ENCODE results near the gene ZNF613.
"Not testable (repeated sequence)": the region's sequence is repeated elsewhere in the genome, so short reads cannot be mapped to it uniquely, and the experiment has no call there.

ZNF613 gene

DNA sequence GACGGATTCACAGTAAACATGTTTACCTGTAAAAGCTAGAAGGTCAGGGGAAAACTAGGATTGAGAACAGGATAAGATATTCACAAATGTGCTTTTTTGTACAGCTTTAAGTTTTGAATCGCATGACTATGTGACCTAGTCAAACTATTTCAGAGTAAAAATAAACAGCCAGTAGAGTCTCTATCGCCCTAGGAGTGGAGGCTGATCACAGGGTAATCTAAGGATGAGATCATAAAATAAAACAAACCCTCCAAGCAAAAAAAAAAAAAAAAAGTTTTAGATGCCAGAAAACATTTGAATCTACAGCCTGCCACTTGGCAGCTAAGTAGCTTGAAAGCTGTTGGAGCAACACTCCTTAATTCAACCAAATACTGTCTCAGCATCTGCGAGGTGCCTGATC lies 32.5 kb downstream of the ZNF613 start:
- Histone ChIP-seq H3K4me2 (peak overlapping the region in 8 of 11 experiments; percentile 47 to 84 (median 64); a peak in 14 of 22 replicates), H4K20me1 (no peaks in the 10 kb centered on the region), H3K27me3 (no peaks in the 10 kb centered on the region), H3K27ac (peak overlapping the region in 7 of 11 experiments; percentile 54 to 83 (median 70); a peak in 13 of 22 replicates), H3K9me3 (replicated peaks in 1 of 11) (peaks cover 77 to 100% (median 94%) of the 10 kb centered on the region in 11 experiments), H3K36me3 (peaks cover 41 to 84% (median 58%) of the 10 kb centered on the region in 11 experiments), H3K9ac (peak overlapping the region in 3 of 11 experiments; percentile 50 to 55 (median 53); a peak in 3 of 22 replicates), H3K4me1 (peaks cover 0 to 19% (median 15%) of the 10 kb centered on the region in 10 experiments; a peak in 14 of 20 replicates), H3K4me3 (no peak overlapping the region)
- no peak for TF ChIP-seq Cebpa-rat (IDR thresholded peaks at IDR 0.05)

DNA sequence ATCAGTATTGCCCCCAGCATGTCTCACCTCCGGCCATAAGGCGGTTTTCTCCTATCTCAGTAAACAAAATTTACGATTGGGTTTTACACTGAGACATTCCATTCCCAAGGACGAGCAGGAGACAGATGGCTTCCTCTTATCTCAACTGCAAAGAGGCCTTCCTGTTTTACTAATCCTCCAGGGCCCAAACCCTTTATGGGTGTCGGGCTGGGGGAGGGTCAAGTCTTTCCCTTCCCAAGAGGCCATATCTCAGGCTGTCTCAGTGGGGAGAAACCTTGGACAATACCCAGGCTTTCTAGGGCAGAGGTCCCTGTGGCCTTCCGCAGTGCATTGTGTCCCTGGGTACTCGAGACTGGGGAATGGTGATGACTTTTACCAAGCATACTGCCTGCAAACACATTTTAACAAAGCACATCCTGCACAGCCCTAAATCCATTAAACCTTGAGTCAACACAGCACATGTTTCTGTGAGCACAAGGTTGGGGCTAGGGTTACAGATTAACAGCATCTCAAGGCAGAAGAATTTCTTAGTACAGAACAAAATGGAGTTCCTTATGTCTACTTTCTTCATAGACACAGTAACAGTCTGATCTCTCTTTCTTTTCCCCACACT lies 33.5 kb downstream of the ZNF613 start:
- H3K36me3 ChIP-seq, result peaks cover 50 to 89% (median 68%) of the 10 kb centered on the region in 11 experiments
- peak overlapping the region in 8 of 11 experiments; percentile 54 to 83 (median 67); a peak in 16 of 22 replicates for H3K27ac ChIP-seq
- not testable (repeated sequence) for H3K4me3 ChIP-seq, H4K20me1 ChIP-seq, H3K27me3 ChIP-seq
- peaks cover 0 to 19% (median 15%) of the 10 kb centered on the region in 10 experiments; a peak in 14 of 20 replicates for H3K4me1 ChIP-seq
- peaks cover 84 to 100% (median 94%) of the 10 kb centered on the region in 11 experiments for H3K9me3 ChIP-seq (replicated peaks in 1 of 11)
- peak overlapping the region in 5 of 11 experiments; percentile 4 to 55 (median 50); a peak in 9 of 22 replicates for H3K9ac ChIP-seq
- H3K4me2 ChIP-seq, result peak overlapping the region in 8 of 11 experiments; percentile 47 to 84 (median 64); a peak in 16 of 22 replicates

DNA sequence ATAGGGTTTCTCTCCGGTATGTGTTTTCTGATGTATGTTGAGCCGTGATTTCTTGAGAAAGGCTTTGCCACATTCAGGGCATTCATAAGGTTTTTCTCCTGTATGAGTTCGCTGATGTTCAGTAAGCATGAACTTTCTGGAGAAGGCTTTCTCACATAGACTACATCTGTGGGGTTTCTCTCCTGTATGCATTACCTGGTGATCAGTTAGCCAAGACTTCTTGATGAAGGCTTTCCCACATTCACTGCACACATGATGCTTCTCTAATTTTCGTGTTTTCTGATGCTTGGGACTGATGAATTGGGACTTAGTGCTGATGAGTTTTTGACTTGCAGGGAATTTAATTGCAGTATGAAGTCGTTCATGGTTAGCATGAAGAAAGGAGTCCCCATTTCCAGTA lies 38.3 kb downstream of the ZNF613 start:
- Histone ChIP-seq H3K9ac (no peak overlapping the region), H3K9me3 (replicated peaks in 1 of 11) (peaks cover 93 to 100% (median 99%) of the 10 kb centered on the region in 11 experiments), H3K4me3 (peak overlapping the region in 4 of 10 experiments; percentile 2 to 16 (median 5); a peak in 4 of 20 replicates), H3K4me1 (peaks cover 0 to 10% (median 8%) of the 10 kb centered on the region in 10 experiments; a peak in 14 of 20 replicates), H3K27ac (no peak overlapping the region), H3K4me2 (no peak overlapping the region), H3K36me3 (peaks cover 90 to 99% (median 95%) of the 10 kb centered on the region in 11 experiments), H3K27me3 (no peaks in the 10 kb centered on the region), H4K20me1 (no peaks in the 10 kb centered on the region)
- no peak for TF ChIP-seq Cebpa-rat (IDR thresholded peaks at IDR 0.05)

DNA sequence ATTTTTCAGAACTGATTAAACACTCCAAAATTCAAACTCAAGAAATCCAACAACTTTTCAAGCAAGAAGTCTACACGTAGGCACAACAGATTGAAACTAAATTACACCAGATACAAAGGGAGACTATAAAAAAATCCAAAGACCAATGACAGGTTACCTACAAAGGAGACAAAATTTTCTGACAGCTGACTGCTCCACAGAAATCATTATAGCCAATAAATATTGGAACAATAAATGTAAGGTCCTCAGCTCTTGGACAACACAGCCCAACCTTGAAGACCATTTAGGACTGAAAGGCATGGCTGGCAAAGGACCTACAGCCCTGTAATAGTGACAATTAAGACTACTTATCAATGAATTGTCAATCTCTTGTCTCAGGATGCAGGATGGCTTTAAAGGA lies 43.4 kb downstream of the ZNF613 start:
- Histone ChIP-seq H3K27ac (no peak overlapping the region), H3K9ac (no peak overlapping the region), H3K36me3 (peaks cover 98 to 100% (median 100%) of the 10 kb centered on the region in 11 experiments), H3K9me3 (replicated peaks in 1 of 11) (peaks cover 98 to 100% (median 100%) of the 10 kb centered on the region in 11 experiments), H3K4me2 (no peak overlapping the region), H3K27me3 (no peaks in the 10 kb centered on the region), H4K20me1 (no peaks in the 10 kb centered on the region), H3K4me3 (peak overlapping the region in 9 of 10 experiments; percentile 19 to 56 (median 41); a peak in 14 of 20 replicates), H3K4me1 (no peaks in the 10 kb centered on the region)
- no peak for TF ChIP-seq Cebpa-rat (IDR thresholded peaks at IDR 0.05)

DNA sequence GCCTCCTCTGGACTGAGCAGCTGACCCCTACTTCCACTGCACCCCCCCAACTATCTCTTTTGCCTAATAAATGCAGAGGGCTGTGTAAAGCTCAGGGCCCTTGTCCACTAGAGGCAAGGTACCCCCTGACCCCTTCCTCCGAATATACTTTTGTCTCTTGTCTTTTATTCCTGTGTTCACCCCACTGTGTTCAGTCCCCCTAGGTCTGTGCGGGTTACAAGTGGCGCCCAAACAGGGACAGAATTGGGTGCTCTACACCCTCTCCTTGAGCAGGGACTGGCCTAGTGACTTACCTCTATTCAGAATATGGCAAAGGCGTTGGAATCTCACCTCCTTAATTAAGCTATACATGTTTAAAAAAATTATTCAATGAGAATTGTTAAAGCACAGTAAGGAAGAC lies 44.4 kb downstream of the ZNF613 start:
- peaks cover 98 to 100% (median 100%) of the 10 kb centered on the region in 11 experiments for H3K36me3 ChIP-seq
- no peaks in the 10 kb centered on the region for H3K4me1 ChIP-seq
- no peaks in the 10 kb centered on the region for H3K27me3 ChIP-seq
- no peak for TF ChIP-seq Cebpa-rat (IDR thresholded peaks at IDR 0.05)
- H3K4me2 ChIP-seq, result no peak overlapping the region
- no peak overlapping the region for H3K27ac ChIP-seq
- no peaks in the 10 kb centered on the region; a peak in 1 of 22 replicates for H4K20me1 ChIP-seq
- H3K9me3 ChIP-seq (replicated peaks in 1 of 11), result peaks cover 98 to 100% (median 100%) of the 10 kb centered on the region in 11 experiments
- H3K9ac ChIP-seq, result no peak overlapping the region
- H3K4me3 ChIP-seq, result peak overlapping the region; percentile 2 to 56 (median 36); a peak in 18 of 20 replicates

DNA sequence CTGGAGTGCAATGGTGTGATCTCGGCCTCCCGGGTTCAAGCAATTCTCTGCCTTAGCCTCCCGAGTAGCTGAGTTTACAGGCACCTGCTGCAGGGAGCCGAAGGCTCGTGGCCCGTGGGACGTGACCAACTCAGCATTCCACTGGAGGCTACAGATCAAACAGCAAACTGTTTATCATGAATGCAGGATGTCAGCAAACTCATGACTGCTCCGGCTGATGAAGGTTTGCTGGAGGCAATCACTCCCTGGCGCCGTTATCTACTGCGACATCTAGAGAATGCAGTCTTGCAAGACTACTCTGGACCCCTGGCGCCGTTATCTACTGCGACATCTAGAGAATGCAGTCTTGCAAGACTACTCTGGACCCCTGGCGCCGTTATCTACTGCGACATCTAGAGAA lies 48.5 kb downstream of the ZNF613 start:
- not testable (repeated sequence) for H3K27me3 ChIP-seq, H3K9ac ChIP-seq, H3K27ac ChIP-seq, H3K4me2 ChIP-seq, H3K4me1 ChIP-seq, H4K20me1 ChIP-seq
- peaks cover 97 to 100% (median 100%) of the 10 kb centered on the region in 11 experiments for H3K36me3 ChIP-seq
- H3K9me3 ChIP-seq (replicated peaks in 1 of 11), result peaks cover 99 to 100% (median 100%) of the 10 kb centered on the region in 11 experiments
- 0 out of 20 replicates have a peak overlapping the region, but pooled peaks of 1 of the 10 experiments have one; percentile 19 for H3K4me3 ChIP-seq

DNA sequence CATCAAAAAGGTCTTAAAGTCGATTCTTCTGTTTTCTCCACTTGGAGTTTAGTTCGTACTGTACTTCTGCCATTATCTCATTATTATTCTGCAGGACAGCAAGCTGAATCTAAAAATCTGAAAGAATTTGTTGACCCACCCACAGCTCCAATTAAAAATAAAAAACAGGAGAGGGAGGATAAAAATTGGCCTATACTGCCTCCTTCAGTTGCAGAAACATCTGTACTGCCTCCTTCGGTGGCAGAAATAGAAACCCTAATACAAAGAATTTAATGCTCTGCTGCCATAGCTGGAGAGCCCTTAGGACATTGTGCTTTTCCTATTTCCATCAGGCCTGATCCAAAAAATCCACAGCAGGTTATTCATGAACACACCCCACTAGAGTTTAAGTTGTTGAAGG lies 49.6 kb downstream of the ZNF613 start:
- Histone ChIP-seq H3K36me3 (peaks cover 97 to 100% (median 100%) of the 10 kb centered on the region in 11 experiments), H3K27ac (no peak overlapping the region), H3K4me2 (no peak overlapping the region), H3K4me3 (0 out of 20 replicates have a peak overlapping the region, but pooled peaks of 1 of the 10 experiments have one; percentile 0), H3K4me1 (0 out of 20 replicates have a peak, but pooled peaks cover 0 to 4% (median 0%) of the 10 kb centered on the region in 10 experiments), H3K9ac (no peak overlapping the region), H3K27me3 (no peaks in the 10 kb centered on the region), H3K9me3 (replicated peaks in 1 of 11) (peaks cover 99 to 100% (median 100%) of the 10 kb centered on the region in 11 experiments), H4K20me1 (no peaks in the 10 kb centered on the region; a peak in 1 of 22 replicates)
- TF ChIP-seq Cebpa-rat (IDR thresholded peaks at IDR 0.05), result no peak

DNA sequence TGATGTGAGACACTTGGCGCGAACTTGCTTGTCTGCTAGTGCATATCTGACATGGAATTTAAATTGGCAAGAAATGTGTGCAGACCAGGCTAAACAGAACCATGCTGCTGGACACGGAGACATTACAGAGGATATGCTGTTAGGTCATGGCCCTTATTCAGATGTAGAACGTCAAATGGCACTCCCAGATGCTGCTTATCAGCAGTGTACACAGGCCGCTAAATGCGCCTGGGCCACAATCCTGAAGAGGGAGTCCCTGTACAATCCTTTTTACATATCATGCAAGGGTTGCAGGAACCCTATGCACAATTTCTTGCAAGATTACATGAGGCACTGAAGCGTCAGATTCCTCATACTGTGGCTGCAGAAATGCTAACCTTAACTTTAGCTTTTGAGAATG lies 50.1 kb downstream of the ZNF613 start:
- no peak overlapping the region for H3K4me2 ChIP-seq
- no peaks in the 10 kb centered on the region for H3K27me3 ChIP-seq
- peak overlapping the region in 1 of 10 experiments; percentile 0; a peak in 1 of 20 replicates for H3K4me3 ChIP-seq
- H3K27ac ChIP-seq, result no peak overlapping the region
- no peak for TF ChIP-seq Cebpa-rat (IDR thresholded peaks at IDR 0.05)
- no peak overlapping the region for H3K9ac ChIP-seq
- peaks cover 97 to 100% (median 99%) of the 10 kb centered on the region in 11 experiments for H3K36me3 ChIP-seq
- 0 out of 20 replicates have a peak, but pooled peaks cover 0 to 4% (median 0%) of the 10 kb centered on the region in 10 experiments for H3K4me1 ChIP-seq
- peaks cover 99 to 100% (median 100%) of the 10 kb centered on the region in 11 experiments for H3K9me3 ChIP-seq (replicated peaks in 1 of 11)
- no peaks in the 10 kb centered on the region; a peak in 1 of 22 replicates for H4K20me1 ChIP-seq

DNA sequence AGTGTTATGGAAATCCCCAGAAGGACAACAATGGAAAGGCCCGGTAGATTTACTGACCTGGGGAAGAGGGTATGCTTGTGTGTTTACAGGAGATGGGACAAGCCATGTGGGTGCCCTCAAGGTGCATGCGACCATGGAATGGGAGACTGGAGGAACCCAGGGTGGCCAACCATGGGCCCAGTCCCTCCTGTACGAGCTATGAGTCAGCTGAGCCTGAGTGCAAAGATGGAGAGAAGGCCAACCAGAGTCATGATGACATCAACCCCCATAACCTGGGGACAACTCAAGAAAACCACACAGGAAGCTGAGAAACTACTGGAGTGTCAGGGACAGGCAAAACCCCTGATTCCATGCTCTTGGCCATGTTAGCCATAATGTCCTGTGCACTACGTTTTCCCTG lies 51.6 kb downstream of the ZNF613 start:
- 0 out of 20 replicates have a peak, but pooled peaks cover 0 to 4% (median 0%) of the 10 kb centered on the region in 10 experiments for H3K4me1 ChIP-seq
- peak overlapping the region in 6 of 10 experiments; percentile 12 to 38 (median 31); a peak in 6 of 20 replicates for H3K4me3 ChIP-seq
- no peaks in the 10 kb centered on the region for H3K27me3 ChIP-seq
- H3K4me2 ChIP-seq, result no peak overlapping the region
- H3K9me3 ChIP-seq (replicated peaks in 1 of 11), result peaks cover 99 to 100% (median 100%) of the 10 kb centered on the region in 11 experiments
- no peaks in the 10 kb centered on the region; a peak in 1 of 22 replicates for H4K20me1 ChIP-seq
- H3K9ac ChIP-seq, result no peak overlapping the region
- TF ChIP-seq Cebpa-rat (IDR thresholded peaks at IDR 0.05), result no peak
- no peak overlapping the region for H3K27ac ChIP-seq
- peaks cover 97 to 100% (median 99%) of the 10 kb centered on the region in 11 experiments for H3K36me3 ChIP-seq

All from BLaER1 treated with 17β-estradiol and CSF1 and Interleukin-3, amounts not matched to agents 10 nM and 100 nM (cell line).